Glutamatergic neuron (in vitro differentiated cells): Measurements from ENCODE around the gene LEO1. TPM values are rescaled to one million over a fixed set of nuclear protein-coding genes. Genes with fewer than 3 reads are reported as not detected.
"Not testable (repeated sequence)": the region's sequence is repeated elsewhere in the genome, so short reads cannot be mapped to it uniquely, and the experiment has no call there.

Experiments used
- DNase-seq: peaks from one replicate; pipeline ENCODE4 v3.0.0; 2022
- H3K27ac Mint-ChIP-seq: one replicate; pipeline ENCODE4 v1.8.0; 2020; ENCODE audit warnings: mild to moderate bottlenecking, mixed read lengths, inconsistent platforms; ENCODE audit not compliant: unreplicated experiment
- H3K27me3 Mint-ChIP-seq: one replicate; pipeline ENCODE4 v1.8.0; 2020; ENCODE audit warnings: mild to moderate bottlenecking, moderate library complexity, mixed read lengths, inconsistent platforms; ENCODE audit not compliant: unreplicated experiment
- H3K36me3 Mint-ChIP-seq: one replicate; pipeline ENCODE4 v1.8.0; 2020; ENCODE audit warnings: mild to moderate bottlenecking, mixed read lengths, inconsistent platforms; ENCODE audit not compliant: unreplicated experiment
- H3K4me1 Mint-ChIP-seq: one replicate; pipeline ENCODE4 v1.8.0; 2020; ENCODE audit warnings: mild to moderate bottlenecking, low read depth, mixed read lengths, inconsistent platforms; ENCODE audit not compliant: unreplicated experiment
- H3K4me3 Mint-ChIP-seq: one replicate; pipeline ENCODE4 v1.8.0; 2020; ENCODE audit warnings: mild to moderate bottlenecking, mixed read lengths, inconsistent platforms; ENCODE audit not compliant: unreplicated experiment
- H3K9me3 Mint-ChIP-seq: one replicate; pipeline ENCODE4 v1.8.0; 2020; ENCODE audit warnings: mild to moderate bottlenecking, moderate library complexity, mixed read lengths, inconsistent platforms; ENCODE audit not compliant: unreplicated experiment
- CTCF ChIP-seq: fragments of 200-600 bp; sonication (generic); IDR thresholded peaks from one replicate; pipeline ENCODE4 v1.5.0; 2021; ENCODE audit not compliant: partially characterized antibody, unreplicated experiment
- total RNA-seq: library from RNA; stranded (reverse); fragmentation: NEBNext Ultra II Directional; extraction: Animal tissue kit (Norgen Biotek cat#: 25700); gene quantifications from one replicate; pipeline ENCODE4 v1.2.1, GENCODE V29; 2021; ENCODE audit not compliant: unreplicated experiment

The LEO1 gene
- total RNA-seq, 1 donor from 2014 or later = 22.7 TPM

GRCh38 chr15:52006702-52007340, 35.2 kb upstream of the LEO1 start:
- no peak for TF ChIP-seq CTCF
- Mint-ChIP-seq H3K4me1 (no peaks in the 10 kb centered on the region), H3K27ac (no peak overlapping the region), H3K36me3 (peaks cover 4% of the 10 kb centered on the region), H3K9me3 (no peaks in the 10 kb centered on the region), H3K27me3 (peaks cover 6% of the 10 kb centered on the region), H3K4me3 (no peak overlapping the region)
- no peak for DNase-seq

GRCh38 chr15:52005748-52006701, 34.4 kb upstream of the LEO1 start:
- no peak for DNase-seq
- no peaks in the 10 kb centered on the region for H3K4me1 Mint-ChIP-seq
- H3K9me3 Mint-ChIP-seq = no peaks in the 10 kb centered on the region
- no peak overlapping the region for H3K27ac Mint-ChIP-seq
- TF ChIP-seq CTCF = no peak
- peaks cover 6% of the 10 kb centered on the region for H3K27me3 Mint-ChIP-seq
- no peak overlapping the region for H3K4me3 Mint-ChIP-seq
- peaks cover 4% of the 10 kb centered on the region for H3K36me3 Mint-ChIP-seq

GRCh38 chr15:52004806-52005205, 33.2 kb upstream of the LEO1 start:
- DNase-seq = no peak
- Mint-ChIP-seq H3K4me3 (no peak overlapping the region), H3K9me3 (no peaks in the 10 kb centered on the region), H3K4me1 (no peaks in the 10 kb centered on the region), H3K27ac (no peak overlapping the region), H3K36me3 (peaks cover 4% of the 10 kb centered on the region), H3K27me3 (peaks cover 6% of the 10 kb centered on the region)
- TF ChIP-seq CTCF = no peak

- no peak for DNase-seq
- Mint-ChIP-seq H3K9me3 (no peaks in the 10 kb centered on the region), H3K27ac (no peak overlapping the region), H3K27me3 (peaks cover 4% of the 10 kb centered on the region), H3K4me1 (no peaks in the 10 kb centered on the region), H3K36me3 (peaks cover 4% of the 10 kb centered on the region), H3K4me3 (no peak overlapping the region)
- no peak for TF ChIP-seq CTCF
These were observed 32.1 kb upstream of the LEO1 start for GRCh38 chr15:52003710-52004109.

- not testable (repeated sequence) for DNase-seq, H3K36me3 Mint-ChIP-seq, H3K27me3 Mint-ChIP-seq, H3K4me1 Mint-ChIP-seq, H3K4me3 Mint-ChIP-seq, H3K27ac Mint-ChIP-seq, H3K9me3 Mint-ChIP-seq
These were observed 31.5 kb upstream of the LEO1 start for GRCh38 chr15:52003089-52003488.
